ENCODE data around the gene PSMD11. TPM values are rescaled to one million over a fixed set of nuclear protein-coding genes. Genes with fewer than 3 reads are reported as not detected.

Gene PSMD11
- total RNA-seq, 3 donors from 2014 or later: 49.2 to 61.9 (median 56.6) TPM

DNA sequence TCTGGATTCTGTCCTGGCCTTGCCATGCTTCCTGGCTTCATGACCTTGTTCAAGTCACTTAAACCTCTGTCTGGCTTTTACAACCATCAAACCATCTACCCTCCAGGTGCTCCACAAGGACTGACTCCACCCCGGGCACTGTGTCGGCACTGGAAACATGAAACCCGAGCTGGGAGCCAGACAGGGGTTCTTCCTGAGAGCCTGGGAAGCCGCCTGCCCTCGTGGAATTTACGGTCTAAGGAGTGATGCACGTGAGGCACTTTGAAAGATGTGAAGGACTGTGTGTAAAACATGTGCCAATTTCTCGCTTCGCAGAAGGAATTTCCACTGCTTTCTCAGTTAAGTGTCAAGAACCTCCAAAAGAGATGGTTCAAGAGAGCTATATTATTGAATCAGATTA is 54.1 kb downstream of the PSMD11 start:
- Histone ChIP-seq H3K9me3 (no peaks in the 10 kb centered on the region), H3K27ac (no peak overlapping the region), H3K36me3 (no peaks in the 10 kb centered on the region), H3K4me3 (no peak overlapping the region), H3K27me3 (no peaks in the 10 kb centered on the region), H3K4me1 (no peaks in the 10 kb centered on the region)
- TF ChIP-seq, protein P1, sequence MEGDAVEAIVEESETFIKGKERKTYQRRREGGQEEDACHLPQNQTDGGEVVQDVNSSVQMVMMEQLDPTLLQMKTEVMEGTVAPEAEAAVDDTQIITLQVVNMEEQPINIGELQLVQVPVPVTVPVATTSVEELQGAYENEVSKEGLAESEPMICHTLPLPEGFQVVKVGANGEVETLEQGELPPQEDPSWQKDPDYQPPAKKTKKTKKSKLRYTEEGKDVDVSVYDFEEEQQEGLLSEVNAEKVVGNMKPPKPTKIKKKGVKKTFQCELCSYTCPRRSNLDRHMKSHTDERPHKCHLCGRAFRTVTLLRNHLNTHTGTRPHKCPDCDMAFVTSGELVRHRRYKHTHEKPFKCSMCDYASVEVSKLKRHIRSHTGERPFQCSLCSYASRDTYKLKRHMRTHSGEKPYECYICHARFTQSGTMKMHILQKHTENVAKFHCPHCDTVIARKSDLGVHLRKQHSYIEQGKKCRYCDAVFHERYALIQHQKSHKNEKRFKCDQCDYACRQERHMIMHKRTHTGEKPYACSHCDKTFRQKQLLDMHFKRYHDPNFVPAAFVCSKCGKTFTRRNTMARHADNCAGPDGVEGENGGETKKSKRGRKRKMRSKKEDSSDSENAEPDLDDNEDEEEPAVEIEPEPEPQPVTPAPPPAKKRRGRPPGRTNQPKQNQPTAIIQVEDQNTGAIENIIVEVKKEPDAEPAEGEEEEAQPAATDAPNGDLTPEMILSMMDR (IDR thresholded peaks at IDR 0.05): no peak
- TF ChIP-seq POLR2A (IDR thresholded peaks at IDR 0.05): no peak
- no peak for TF ChIP-seq POLR2AphosphoS5 (IDR thresholded peaks at IDR 0.05)
- intact Hi-C loops (cut with DNase I; ENCODE audit: low total_unique reads): no loop called here
- no peak for DNase-seq (ENCODE audit: low spot score in 2 of 2)

DNA sequence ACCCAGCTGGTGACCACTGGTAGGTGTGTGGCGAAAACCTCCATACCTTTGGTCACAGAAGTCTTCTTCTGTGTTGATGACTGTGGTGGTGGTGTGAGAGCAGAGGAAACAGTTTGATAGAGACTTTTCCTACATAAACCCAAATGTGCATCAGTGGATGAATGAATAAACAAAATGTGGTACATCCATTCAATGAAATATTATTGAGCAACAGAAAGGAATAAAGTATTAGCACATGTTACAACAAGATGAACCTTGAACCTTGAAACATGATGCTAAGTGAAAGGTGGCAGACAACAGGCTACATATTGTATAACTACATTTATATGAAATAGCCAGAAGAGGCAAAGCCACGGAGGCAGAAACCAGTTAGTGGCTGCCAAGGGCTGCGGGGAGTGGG is 57.7 kb downstream of the PSMD11 start:
- TF ChIP-seq POLR2A (IDR thresholded peaks at IDR 0.05): no peak
- TF ChIP-seq, protein P1 (IDR thresholded peaks at IDR 0.05): no peak
- Histone ChIP-seq H3K4me3 (no peak overlapping the region), H3K27me3 (no peaks in the 10 kb centered on the region), H3K9me3 (no peaks in the 10 kb centered on the region), H3K27ac (no peak overlapping the region), H3K36me3 (no peaks in the 10 kb centered on the region), H3K4me1 (no peaks in the 10 kb centered on the region)
- no peak for DNase-seq (ENCODE audit: low spot score in 2 of 2)
- intact Hi-C loops (cut with DNase I; ENCODE audit: low total_unique reads): no loop called here

DNA sequence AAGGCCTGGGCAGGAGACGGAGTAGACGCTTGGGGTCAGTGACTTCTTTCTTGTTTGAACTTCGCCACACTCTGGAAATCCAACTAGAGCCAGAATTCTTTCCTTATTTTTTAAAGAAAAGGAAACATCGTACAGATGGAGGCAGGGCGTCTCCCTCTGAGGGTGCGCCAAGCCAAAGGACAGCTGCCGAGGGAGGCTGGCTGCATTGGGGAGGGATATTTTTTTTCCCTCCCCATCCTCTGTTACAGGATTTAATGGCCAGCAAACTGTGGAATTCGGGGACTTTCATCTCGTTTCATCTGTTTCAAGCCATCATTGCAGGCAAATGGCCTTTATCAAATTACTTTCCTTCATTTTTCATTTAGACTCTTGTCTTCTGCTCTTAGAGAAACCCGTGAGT is 58.4 kb downstream of the PSMD11 start:
- TF ChIP-seq, protein P1 (IDR thresholded peaks at IDR 0.05): no peak
- TF ChIP-seq POLR2AphosphoS5 (IDR thresholded peaks at IDR 0.05) (no peak), POLR2A (IDR thresholded peaks at IDR 0.05) (no peak)
- H3K4me1 ChIP-seq: no peaks in the 10 kb centered on the region
- no peaks in the 10 kb centered on the region for H3K27me3 ChIP-seq
- intact Hi-C loops (cut with DNase I; ENCODE audit: low total_unique reads): no loop called here
- DNase-seq (ENCODE audit: low spot score in 2 of 2): no peak
- no peaks in the 10 kb centered on the region for H3K36me3 ChIP-seq
- H3K9me3 ChIP-seq: no peaks in the 10 kb centered on the region
- H3K27ac ChIP-seq: no peak overlapping the region
- no peak overlapping the region for H3K4me3 ChIP-seq

DNA sequence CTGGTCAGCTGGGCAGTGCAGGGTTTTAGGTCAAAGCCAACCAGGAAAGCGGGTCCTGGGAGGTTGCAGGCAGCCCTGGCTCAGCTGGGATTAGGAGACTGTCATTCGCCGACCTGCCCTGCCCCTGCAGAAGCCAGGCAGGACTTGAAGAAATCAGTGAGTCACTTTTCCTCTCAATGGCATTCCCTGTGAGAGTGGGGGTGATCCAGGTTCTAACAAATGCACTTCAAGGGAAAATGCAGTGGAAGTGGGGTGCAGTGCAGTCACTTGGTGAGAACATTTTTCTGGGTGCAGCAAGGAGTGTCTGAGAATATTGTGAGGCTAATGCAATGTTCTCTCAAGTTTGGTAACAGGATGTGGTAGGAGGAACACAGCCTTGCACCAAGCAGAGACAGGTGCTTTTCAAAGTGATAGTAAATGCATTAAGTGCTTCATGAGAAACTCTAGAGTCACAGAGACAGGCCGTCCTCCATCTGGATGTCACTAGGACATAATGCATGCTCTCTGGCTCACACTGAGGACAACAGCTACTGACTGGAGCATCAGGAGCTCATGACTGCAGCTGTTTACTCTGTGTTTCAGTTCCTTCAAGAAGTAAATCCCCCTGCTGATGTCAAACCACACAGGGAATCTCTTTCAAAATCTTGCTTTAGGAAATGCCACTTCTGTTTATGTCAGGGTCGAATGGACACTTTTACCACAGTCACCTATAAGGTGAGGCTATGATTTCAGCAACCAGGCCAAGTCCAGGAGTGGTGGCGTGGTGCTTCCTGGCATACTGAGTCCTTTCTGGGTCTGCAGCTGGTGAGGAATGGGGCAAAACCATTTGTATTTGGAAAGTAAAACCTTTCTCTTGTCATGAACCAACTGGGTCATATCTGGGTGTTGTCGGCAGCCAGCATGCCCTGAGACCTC is 59.2 kb downstream of the PSMD11 start:
- Histone ChIP-seq H3K4me3 (no peak overlapping the region), H3K9me3 (no peaks in the 10 kb centered on the region), H3K27ac (peak overlapping the region in 1 of 2 donors; percentile 48), H3K27me3 (no peaks in the 10 kb centered on the region), H3K36me3 (no peaks in the 10 kb centered on the region), H3K4me1 (no peaks in the 10 kb centered on the region)
- no peak for TF ChIP-seq POLR2AphosphoS5 (IDR thresholded peaks at IDR 0.05)
- no peak for TF ChIP-seq POLR2A (IDR thresholded peaks at IDR 0.05)
- TF ChIP-seq, protein P1 (IDR thresholded peaks at IDR 0.05): no peak
- no peak for DNase-seq (ENCODE audit: low spot score in 2 of 2)
- intact Hi-C loops (cut with DNase I; ENCODE audit: low total_unique reads): no loop called here

DNA sequence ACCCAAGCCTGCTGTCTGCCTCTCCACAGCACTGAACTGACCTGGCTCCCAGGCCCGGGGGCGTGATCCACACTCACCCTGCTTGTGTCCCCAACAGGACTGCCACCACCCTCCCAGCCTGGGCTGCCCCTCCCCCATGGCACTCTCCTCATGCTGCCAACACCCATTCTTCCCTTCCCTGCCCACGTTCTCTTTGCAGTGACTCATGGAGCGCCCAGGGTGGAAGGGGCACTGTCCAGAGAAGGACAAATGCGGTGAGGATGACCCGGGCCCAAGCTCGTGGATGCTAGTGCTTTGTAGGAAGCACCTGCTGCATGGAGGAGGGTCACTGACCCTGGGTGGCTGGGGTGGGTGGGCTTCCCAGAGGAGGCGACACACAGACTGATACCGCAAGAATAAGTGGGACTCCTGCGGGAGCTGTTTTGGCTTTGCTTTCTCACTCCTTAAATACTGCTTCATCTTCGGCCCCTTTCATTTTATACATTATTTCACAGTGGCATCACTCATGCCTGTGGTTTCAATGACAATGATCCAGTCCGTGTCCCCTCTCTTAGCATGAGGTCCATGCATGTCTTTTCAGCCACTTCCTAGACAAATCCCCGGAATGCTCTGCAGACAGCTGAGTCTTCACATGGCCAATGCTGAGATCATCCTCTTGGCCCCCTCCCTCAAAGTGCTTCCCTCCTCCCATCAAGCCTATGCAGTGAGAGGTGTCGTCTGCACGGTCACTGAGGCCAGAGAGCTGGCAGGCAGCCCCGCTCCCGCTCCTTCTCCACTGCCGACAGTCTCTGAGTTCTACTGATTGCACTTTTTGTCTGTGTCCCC is 60.1 kb downstream of the PSMD11 start:
- no peak overlapping the region for H3K4me3 ChIP-seq
- TF ChIP-seq POLR2AphosphoS5 (IDR thresholded peaks at IDR 0.05): no peak
- TF ChIP-seq POLR2A (IDR thresholded peaks at IDR 0.05): no peak
- TF ChIP-seq, protein P1 (IDR thresholded peaks at IDR 0.05): no peak

More for the DNA sequence above, 60.1 kb downstream of the PSMD11 start:
- Histone ChIP-seq H3K36me3 (no peaks in the 10 kb centered on the region), H3K27ac (peak overlapping the region in 1 of 2 donors; percentile 48), H3K4me1 (no peaks in the 10 kb centered on the region), H3K27me3 (no peaks in the 10 kb centered on the region), H3K9me3 (no peaks in the 10 kb centered on the region)
- intact Hi-C loops (cut with DNase I; ENCODE audit: low total_unique reads): no loop called here
- DNase-seq (ENCODE audit: low spot score in 2 of 2): no peak
